VCaP (cell line): ENCODE results near the gene SOX4.

ENCODE experiments used
- H3K27ac ChIP-seq: fragments of 450-650 bp; 2 replicates; pipeline ENCODE4 v1.5.1; 2017
- CTCF ChIP-seq: fragments of 450-650 bp; conservative IDR thresholded peaks from 2 replicates; pipeline ENCODE4 v1.5.1; 2017; ENCODE audit warnings: mild to moderate bottlenecking, moderate library complexity

Gene SOX4

GRCh38 chr6:21609881-21610329 lies 16.4 kb downstream of the SOX4 start:
- no peak for TF ChIP-seq CTCF
- no peak overlapping the region for H3K27ac ChIP-seq

DNA sequence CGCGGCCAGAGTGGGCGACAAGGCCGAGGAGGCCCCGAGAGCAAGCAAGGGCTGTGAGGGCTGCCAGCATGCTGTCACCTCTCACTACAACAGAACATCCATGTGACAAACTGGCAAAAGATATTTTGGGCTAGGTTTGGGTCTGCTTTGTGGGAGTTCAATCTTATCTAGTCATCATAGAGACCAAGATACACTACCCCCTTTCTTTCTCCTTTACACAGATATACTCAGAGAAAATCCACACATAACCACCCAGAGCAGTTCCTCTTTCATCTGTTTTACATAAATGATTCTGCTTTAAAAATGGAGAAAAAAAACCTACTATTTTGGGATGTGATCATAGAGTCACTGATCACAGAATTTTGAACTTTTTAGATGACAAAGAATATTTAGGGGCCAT lies 16.8 kb downstream of the SOX4 start:
- no peak for TF ChIP-seq CTCF
- no peak overlapping the region for H3K27ac ChIP-seq

DNA sequence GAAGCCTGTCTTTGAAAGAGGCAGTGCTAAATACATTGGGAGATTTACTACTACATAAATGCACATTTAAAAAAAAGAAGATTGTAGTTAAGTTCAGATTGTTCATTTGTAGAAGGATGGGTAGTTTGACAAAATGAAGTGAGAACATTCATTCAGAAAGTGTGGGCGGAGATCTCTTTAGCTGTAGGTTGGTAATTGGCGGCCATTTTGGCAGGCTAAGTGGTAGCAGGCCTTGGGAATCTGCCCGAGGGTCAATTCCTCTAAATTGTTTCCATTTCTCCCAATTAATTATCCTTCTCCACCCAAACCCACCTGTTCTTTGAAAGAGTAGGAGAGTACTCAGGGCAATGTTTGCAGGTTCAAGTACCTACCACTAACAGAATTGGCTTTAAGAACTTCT lies 17.9 kb downstream of the SOX4 start:
- no peak for TF ChIP-seq CTCF
- no peak overlapping the region for H3K27ac ChIP-seq

GRCh38 chr6:21612067-21612745 lies 18.7 kb downstream of the SOX4 start:
- H3K27ac ChIP-seq: no peak overlapping the region; the same call in 1 of the 2 replicates
- TF ChIP-seq CTCF: no peak

GRCh38 chr6:21613809-21614208 lies 20.3 kb downstream of the SOX4 start:
- H3K27ac ChIP-seq: peak overlapping the region; percentile 65
- TF ChIP-seq CTCF: no peak

DNA sequence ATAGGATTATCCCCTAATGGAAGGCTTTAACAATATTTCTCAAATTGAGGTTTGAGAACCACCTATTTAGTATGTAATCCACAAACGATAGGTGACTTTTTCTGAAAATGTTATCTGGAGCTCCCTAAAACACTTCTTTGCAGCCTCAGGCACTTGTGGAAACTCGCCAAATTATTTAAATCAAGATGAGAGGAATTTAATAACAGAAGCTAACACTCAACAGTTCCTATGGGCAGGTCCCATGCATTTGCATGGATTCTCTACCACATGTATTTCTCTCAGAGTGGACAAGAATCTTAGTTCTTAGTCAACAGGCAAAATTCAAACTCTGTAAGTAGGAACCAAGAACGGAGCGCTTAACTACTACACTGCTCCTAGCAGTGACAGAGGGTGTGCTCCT lies 20.7 kb downstream of the SOX4 start:
- peak overlapping the region; percentile 65 for H3K27ac ChIP-seq

DNA sequence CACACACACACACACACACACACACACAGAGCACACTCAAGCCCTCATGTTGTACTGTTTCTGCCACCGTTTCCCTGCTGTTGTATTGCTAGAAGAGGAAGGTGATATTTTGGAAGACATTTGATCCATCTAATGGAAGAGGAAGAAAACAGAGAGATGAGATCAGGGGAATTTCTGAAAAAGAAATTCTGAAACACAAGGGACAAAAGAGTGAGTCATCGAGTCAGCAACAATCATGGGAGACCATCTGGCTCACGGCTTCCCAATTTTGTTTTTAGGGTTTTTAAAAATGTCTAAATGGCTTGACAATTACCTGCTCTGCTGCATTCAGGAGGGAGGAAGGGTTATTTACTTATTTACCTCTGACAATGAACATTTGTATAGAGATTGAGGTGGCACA lies 22.0 kb downstream of the SOX4 start:
- H3K27ac ChIP-seq: no peak overlapping the region
- no peak for TF ChIP-seq CTCF

More for the DNA sequence above, 20.7 kb downstream of the SOX4 start:
- TF ChIP-seq CTCF: no peak
